HG03460 (cell line): Measurements from ENCODE around the gene MANF.
"Not testable (repeated sequence)": the region's sequence is repeated elsewhere in the genome, so short reads cannot be mapped to it uniquely, and the experiment has no call there.

Source experiments
- ATAC-seq: cut with Tn5 transposase; IDR thresholded peaks from one replicate; pipeline ENCODE4 v1.9.1; 2021; ENCODE audit not compliant: unreplicated experiment

MANF gene

DNA sequence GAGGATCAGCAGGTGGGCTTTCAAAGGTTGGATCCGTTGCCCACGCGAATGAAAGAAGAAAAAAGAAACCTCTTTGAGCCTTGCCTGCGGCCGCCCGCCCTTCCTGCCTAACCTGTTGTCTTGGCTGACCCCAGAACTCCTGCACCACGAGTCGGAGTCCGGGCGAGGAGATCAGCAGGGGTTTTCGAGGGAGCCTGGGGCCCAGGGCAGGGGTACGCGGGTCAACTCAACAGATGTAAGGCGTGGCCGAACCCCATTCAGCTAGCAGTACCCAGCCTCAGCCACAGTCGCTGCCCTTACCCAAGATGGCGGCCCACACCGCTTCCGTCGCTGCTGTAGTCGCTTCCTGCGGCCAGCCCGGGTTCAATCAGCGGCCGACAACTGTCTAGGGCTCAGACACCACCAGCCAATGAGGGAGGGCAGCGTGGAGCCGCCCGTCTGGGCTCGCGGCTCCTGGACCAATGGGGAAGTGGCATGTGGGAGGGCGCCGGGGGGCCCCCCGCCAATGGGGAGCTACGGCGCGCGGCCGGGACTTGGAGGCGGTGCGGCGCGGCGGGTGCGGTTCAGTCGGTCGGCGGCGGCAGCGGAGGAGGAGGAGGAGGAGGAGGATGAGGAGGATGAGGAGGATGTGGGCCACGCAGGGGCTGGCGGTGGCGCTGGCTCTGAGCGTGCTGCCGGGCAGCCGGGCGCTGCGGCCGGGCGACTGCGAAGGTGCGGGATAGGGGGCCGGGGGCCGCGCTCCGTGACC lies at the start of gene MANF:
Gene MANF, plus strand, starts transcription at position 566 of the 748 bp plus-strand sequence. Its CDS starts 52 bp downstream, at position 618.
- ATAC-seq = peak; percentile 92

DNA sequence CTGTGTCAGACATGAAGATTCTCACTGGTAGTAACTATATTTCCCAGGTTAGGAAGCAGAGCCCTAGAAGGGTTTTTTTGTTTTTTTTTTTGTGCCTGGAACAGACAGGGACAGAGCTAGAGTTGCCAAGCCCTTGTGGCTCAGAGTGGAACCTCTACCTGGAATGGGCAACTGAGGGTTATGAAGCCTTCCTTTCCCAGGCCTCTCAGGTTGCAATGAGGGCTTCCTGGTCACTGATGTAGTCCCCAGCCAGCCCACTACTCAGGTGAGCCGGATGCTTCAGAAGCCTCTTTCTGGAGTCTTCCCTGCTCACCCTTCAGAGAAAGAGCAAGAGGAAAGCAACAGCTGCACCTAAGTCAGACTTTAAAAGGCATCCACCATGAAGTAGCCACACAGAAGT lies 48.8 kb upstream of the MANF start:
- ATAC-seq = no peak

DNA sequence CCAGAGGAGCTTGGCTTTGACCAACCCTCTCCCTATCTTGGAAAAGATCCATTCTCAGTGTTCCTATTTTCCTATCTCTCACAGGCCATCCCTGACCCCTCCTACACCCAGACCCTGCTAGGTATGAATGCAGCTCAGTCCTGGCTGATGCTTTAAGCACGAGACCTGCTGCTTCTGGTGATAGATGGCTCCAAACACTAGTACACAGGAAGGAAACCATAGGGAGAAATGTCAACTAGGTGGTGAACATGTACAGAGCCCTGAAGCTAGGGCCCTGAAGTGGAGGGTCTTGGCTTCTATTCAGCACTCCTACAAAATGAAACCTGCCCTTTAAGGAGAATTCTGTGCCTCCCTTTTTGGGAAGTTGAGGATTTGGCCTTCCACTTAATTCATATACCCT lies 47.4 kb upstream of the MANF start:
- no peak for ATAC-seq

GRCh38 chr3:51338632-51339031 lies 46.5 kb upstream of the MANF start:
- ATAC-seq = no peak

- ATAC-seq = no peak
Observed at GRCh38 chr3:51340013-51340829, 44.9 kb upstream of the MANF start.

- no peak for ATAC-seq
Observed at GRCh38 chr3:51340989-51341636, 44.0 kb upstream of the MANF start.

GRCh38 chr3:51343918-51344687 lies 41.0 kb upstream of the MANF start:
- ATAC-seq = no peak

DNA sequence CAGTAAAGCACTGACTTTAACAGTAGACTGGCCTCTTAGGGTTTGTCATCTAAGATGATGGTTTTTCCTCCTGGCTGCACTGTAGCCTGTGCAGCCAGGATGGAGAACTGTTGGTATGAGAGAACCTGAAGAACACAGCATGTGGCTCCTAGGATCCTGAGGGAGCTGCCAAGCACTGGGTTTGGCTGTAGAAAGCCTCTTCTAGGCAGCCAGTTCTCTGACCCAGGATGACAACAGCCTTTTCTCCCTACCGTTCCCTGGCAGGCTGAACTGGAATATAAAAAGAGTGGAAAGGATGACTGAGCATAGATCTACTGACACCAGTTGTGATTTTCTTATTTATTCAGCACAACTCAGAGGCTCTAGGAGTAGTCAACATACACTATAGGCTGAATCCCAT lies 34.3 kb upstream of the MANF start:
- ATAC-seq = no peak

DNA sequence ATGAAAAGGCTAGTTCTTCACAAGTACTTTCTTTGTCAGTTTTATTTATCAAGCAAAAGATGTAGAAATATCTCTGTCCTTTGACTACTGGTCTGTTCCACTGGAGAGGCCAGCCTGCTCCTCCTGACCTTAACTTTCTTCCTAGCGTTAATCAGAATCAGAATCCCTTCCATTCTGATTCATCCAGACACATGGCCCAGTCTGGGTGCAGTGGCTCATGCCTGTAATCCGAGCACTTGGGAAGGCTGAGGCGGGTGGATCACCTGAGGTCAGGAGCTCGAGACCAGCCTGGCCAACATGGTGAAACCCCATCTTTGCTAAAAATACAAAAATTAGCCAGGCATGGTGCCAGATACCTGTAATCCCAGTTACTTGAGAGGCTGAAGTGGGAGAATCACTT lies 32.0 kb upstream of the MANF start:
- ATAC-seq = no peak

DNA sequence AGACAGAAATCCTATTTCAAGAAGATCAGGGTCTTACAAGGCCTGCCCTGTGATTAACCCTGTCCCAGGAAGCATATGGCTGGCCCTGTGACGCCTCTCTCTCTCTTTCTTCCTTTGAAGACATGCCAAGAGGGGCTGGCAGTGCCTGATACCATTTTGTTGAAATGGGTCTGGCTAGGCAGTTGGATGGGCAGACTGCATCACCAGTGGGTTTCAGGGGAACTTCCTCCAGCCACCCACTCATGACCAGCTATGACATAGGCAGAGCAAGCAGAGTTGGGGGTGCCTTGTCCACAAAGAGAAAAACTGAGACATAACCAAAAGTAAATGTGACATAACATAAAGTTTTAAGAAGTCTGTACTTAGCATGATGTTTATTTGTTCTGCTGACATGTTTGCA lies 31.4 kb upstream of the MANF start:
- ATAC-seq = no peak

DNA sequence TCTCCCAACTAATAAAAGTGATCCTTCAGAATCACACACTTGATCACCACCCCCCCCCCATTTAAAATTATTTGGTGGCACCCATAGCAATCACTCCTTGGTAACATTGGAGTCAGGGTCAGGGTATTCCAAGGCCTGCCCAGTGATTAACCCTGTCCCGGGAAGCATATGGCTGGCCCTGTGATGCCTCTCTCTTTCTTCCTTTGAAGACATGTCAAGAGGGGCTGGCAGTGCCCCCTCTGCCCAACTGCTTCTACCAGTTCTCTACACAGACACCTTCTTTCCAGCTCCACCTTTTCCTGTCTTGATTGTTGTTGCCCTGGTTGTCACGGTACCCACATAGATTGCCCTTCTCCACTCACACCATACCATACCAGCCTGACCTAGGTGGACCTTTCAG lies 30.9 kb upstream of the MANF start:
- no peak for ATAC-seq

- no peak for ATAC-seq
Observed at GRCh38 chr3:51354731-51355615, 30.1 kb upstream of the MANF start.

- ATAC-seq = no peak
Observed at GRCh38 chr3:51355891-51356578, 29.1 kb upstream of the MANF start.

DNA sequence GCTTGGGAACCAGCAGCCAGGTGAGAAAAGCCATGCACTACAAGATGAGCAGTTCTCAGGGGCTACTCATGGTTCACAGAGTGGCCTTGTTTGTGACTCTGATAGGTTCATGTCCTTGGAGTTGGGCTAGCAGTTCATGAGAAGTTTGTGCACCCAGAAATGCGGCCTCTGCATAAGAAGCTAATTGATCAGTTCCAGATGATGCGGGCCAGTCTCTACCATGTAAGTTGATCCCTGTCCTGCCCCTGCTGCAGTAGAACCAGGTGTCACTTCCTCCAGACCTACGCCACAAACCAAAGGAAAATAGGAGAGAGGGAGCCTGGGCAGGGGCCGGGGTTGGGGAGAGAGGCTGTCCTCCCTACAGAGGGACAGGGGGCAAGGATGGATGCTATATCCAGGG lies 27.2 kb upstream of the MANF start:
- no peak for ATAC-seq

DNA sequence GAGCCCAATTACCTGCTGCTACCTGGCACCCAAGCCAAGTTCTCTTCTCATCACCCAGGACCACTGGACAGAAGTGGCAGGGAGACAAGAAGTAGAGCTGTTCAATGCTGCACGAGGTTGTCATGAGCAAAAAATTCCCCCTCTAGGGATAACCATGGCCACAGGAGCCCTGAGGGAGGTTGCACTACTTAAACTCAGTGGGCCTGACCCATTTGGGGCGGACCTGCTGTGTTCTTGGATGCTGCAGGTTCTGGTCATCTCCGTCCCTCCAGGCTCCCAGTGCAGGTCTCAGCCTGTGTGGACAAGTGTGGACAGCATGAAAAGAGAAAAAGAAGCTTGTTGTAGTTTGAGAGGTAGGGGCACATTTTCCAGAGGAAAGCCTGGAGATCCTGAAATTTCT lies 26.1 kb upstream of the MANF start:
- ATAC-seq = no peak

- no peak for ATAC-seq
Observed at GRCh38 chr3:51360806-51361205, 24.3 kb upstream of the MANF start.

- no peak for ATAC-seq
Observed at GRCh38 chr3:51361746-51362145, 23.3 kb upstream of the MANF start.

GRCh38 chr3:51362476-51362875 lies 22.6 kb upstream of the MANF start:
- no peak for ATAC-seq

DNA sequence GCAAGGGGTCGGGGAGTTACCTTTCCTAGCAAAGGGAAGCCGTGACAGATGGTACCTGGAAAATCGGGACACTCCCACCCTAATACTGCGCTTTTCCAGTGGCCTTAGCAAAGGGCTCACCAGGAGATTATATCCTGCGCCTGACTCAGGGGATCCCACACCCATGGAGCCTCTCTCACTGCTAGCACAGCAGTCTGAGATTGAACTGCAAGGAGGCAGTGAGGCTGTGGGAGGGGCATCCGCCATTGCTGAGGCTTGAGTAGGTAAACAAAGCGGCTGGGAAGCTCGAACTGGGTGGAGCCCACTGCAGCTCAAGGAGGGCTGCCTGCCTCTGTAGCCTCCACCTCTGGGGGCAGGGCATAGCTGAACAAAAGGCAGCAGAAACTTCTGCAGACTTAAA lies 16.8 kb upstream of the MANF start:
- ATAC-seq = not testable (repeated sequence)
